HG02884 (cell line): ENCODE data around the gene H2AZ2.
"Not testable (repeated sequence)": the region's sequence is repeated elsewhere in the genome, so short reads cannot be mapped to it uniquely, and the experiment has no call there.

ENCODE experiments used
- ATAC-seq: cut with Tn5 transposase; IDR thresholded peaks from one replicate; pipeline ENCODE4 v1.9.1; 2021; ENCODE audit warnings: mild to moderate bottlenecking, moderate library complexity; ENCODE audit not compliant: unreplicated experiment

Gene H2AZ2

DNA sequence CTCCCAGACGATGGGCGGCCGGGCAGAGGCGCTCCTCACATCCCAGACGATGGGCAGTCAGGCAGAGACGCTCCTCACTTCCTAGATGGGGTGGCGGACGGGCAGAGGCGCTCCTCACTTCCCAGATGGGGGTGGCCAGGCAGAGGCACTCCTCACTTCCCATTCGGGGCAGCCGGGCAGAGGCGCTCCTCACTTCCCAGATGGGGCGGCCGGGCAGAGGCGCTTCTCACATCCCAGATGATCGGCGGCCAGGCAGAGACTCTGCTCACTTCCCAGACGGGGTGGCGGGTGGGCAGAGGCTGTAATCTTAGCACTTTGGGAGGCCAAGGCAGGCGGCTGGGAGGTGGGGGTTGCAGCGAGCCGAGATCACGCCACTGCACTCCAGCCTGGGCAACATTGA lies 24.0 kb upstream of the H2AZ2 start:
- not testable (repeated sequence) for ATAC-seq

DNA sequence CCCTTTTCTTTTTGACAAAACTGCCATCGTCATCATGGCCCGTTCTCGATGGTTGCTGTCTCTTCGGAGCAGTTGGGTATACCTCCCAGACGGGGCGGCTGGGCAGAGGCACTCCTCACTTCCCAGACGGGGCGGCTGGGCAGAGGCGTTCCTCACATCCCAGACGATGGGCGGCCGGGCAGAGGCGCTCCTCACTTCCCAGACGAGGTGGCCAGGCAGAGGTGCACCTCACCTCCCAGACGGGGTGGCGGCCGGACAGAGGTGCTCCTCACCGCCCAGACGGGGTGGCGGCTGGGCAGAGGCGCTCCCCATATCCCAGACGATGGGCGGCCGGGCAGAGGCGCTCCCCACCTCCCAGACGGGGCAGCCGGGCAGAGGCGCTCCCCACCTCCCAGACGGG lies 22.9 kb upstream of the H2AZ2 start:
- not testable (repeated sequence) for ATAC-seq

DNA sequence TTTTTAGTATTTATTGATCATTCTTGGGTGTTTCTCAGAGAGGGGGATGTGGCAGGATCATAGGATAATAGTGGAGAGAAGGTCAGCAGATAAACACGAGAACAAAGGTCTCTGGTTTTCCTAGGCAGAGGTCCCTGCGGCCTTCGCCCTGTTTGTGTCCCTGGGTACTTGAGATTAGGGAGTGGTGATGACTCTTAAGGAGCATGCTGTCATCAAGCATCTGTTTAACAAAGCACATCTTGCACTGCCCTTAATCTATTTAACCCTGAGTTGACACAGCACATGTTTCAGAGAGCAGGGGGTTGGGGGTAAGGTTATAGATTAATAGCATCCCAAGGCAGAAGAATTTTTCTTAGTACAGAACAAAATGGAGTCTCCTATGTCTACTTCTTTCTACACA lies 22.4 kb upstream of the H2AZ2 start:
- ATAC-seq = not testable (repeated sequence)

DNA sequence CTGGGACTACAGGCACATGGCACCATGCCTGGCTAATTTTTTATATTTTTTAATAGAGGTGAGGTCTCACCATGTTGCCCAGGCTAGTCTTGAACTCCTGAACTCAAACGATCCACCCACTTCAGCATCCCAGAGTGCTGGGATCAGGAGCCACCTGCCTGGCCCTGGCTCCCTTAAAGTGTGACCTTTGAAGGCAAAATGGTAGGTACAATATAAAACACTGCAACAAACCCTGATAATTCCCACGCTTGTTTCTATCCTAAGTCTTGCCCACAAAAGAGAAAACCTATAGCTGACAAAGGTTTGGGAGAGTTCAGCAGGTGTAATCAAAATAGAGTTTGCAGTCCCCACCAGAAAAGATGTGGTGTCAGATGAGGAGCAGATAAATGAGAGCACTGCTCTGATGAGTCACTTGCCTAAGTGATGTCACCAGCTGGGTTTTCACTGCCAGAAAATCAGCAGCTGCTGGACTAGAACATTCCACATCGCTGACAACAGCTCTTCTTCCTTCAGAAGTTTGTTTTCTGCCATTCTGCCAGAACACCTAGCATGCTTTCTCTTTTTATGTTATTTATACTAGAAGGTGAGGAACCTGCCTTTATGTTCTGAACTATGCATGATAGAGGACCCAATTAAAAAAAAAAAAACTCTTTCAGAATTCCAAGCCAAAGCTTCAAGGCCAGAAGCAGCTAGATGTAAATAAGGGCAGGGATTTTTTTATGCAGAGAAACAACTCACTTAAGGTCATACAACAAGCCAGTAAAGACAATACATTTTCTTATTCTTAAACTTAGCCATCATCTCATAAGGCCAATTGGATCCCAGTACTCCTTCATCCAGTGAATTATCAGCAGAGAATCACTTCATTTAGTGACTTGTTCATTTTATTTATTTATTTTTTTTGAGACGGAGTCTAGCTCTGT lies 19.4 kb upstream of the H2AZ2 start:
- no peak for ATAC-seq

DNA sequence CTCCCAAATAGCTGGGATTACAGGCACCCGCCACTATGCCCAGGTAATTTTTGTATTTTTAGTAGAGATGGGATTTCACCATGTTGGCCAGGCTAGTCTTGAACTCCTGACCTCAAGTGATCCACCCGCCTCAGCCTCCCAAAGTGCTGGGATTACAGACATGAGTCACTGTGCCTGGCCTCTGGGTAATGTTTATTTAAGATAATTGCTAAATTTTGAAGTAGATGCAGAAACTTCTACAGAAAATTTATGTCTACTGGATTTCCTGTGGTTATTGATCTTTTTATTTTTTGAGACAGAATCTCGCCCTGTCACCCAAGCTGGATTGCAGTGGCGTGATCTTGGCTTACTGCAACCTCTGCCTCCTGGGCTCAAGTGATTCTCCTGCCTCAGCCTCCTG lies 14.1 kb upstream of the H2AZ2 start:
- not testable (repeated sequence) for ATAC-seq

DNA sequence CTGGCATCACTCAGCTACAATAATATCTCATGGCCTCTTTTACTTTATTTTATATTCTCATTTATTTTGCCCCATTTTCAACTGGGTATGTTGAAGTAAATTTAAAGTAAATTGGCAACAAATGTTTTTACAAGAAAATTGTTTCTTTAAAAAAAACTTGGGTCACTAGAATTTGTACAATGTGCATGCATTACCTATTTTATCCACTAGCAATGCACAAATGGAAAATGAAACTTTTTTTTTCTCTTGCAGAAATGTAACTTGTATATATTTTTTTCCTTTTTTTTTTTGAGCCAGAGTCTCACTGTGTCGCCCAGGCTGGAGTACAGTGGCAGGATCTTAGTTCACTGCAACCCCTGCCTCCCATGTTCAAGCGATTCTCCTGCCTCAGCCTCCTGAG lies 10.3 kb upstream of the H2AZ2 start:
- no peak for ATAC-seq

DNA sequence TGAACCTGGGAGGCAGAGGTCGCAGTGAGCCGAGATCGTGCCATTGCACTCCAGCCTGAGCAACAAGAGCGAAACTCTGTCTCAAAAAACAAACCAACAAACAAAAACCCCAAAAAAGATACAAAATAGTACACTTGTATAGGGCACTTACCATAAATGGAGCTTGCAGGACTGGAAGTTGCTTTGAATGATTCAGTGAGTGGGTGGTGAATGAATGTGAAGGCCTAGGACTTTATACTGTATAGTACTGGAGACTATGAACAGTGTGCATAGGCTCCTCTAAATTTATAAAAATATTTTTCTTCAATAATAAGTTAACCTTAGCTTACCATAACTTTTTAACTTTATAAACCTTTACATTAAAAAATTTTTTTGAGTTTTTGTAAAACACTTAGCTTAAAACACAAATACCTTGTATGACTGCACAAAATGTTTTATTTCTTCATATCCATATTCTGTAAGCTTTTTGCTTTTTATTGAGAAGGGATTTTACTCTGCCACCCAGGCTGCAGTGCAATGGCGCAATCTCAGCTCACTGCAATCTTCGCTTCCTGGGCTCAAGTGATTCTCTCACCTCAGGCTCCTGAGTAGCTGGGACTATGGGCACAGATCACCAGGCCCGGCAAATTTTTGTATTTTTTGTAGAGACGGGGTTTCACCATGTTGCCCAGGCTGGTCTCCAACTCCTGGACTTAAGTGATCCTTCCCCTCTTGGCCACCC lies 6.9 kb upstream of the H2AZ2 start:
- ATAC-seq = no peak

DNA sequence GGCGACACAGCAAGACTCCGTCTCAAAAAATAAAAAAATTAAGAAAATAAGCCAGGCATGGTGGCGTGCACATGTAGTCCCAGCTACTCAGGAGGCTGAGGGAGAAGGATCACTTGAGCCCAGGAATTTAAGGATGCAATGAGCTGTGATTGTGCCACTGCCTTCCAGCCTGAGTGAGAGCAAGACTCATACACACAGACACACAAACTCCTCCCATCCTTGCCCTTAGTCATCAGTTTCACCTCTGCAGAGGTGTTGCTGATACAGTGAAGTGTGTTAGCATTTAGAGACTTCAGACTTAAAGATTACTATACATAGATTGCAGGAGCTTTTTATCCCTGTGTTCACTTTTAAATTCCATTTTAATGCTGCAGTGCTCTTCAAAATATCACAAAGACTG lies 5.5 kb upstream of the H2AZ2 start:
- ATAC-seq = no peak

DNA sequence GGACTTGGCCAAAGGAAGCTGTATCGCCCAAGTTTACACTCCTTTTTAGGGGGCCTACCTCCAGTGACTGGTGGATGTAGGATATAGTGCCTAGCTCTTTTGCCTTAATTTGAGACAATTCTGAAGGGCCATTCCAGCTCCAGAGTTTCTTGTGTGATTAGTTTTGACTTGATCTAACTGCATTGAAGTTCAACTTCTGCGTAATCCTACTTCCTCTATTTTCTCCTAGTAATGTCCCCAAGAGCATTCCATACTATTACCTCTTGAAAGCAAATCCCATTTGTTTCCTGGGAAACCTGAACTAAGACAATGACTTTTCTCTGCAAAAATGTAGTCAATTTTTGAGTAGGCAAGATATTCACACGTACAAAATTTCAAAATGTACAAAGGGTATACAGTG lies 4.7 kb upstream of the H2AZ2 start:
- ATAC-seq = no peak

DNA sequence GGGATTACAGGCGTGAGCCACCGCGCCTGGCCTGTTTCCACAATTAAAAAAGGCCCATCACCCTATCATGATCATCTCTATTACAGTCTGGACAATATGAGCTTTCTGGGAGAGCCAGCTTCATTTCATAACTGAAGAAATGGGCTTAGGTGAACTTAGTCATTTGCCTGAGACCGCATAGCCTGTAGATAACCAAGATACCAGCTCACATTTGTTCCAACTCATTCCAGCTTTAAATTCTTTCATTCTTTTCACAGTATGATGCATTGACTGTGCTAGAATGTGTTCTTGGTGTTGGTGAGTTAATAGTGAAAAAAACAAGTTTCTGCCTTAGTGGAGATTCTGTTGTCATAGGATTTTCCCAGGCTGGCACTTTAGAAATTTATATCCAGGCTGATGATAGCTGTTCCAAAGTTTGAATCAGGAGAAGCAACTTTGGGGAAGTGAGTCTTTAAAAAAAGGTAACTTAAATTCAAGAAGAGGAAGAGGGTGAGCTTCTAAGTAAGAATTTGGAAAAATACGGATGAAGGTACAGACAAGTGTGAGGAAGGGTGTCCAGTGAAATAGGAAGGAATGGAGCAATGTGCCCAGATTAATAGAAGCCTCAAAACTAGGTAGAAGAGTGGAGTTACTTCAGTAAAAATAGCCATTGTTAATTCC lies 2.1 kb upstream of the H2AZ2 start:
- ATAC-seq = no peak

DNA sequence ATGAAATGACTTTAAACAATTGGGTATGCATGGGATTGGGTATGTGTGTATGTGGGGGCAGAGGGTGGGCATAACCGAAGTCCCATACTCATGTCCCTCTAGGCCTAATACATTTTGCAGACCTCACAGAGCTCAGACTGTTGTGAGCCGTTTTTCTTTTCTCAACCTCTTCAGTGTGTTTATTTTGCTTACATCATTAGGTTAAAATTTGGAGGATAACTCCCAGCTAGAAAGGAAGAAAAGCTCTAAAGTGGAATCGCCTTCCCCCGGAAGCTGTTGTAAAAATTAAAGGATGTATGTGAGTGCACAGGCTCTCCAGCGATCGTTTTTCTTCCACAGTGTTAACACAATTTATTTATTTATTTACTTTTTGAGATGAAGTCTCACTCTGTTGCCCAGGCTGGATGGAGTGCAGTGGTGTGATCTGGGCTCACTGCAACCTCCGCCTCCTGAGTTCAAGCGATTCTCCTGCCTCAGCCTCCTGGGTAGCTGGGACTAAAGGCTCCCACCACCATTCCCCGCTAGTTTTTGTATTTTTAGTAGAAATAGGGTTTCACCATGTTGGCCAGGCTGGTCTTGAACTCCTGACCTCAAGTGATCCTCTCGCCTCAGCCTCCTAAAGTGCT lies 1.5 kb upstream of the H2AZ2 start:
- ATAC-seq = no peak

DNA sequence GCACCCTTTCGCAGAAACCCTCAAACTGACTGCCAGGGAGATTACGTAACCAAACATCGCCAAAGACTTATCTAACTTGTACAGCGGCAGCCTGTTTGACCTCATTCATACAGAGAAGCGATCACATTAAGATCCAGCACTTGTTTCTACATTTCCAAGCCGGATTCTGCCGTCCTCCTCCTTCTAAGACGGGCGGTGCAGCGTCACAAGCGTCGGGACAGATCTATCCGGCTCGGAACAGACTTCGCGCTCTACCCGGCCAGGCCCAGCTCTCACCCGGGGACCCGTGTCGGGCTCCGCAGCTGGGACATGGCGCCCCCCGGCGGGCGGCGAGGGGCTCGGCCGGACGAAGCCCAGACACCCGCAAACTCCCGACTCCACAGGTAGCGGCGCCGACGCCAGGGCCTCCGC lies 373 bp downstream of the H2AZ2 start:
- peak; percentile 52 for ATAC-seq

DNA sequence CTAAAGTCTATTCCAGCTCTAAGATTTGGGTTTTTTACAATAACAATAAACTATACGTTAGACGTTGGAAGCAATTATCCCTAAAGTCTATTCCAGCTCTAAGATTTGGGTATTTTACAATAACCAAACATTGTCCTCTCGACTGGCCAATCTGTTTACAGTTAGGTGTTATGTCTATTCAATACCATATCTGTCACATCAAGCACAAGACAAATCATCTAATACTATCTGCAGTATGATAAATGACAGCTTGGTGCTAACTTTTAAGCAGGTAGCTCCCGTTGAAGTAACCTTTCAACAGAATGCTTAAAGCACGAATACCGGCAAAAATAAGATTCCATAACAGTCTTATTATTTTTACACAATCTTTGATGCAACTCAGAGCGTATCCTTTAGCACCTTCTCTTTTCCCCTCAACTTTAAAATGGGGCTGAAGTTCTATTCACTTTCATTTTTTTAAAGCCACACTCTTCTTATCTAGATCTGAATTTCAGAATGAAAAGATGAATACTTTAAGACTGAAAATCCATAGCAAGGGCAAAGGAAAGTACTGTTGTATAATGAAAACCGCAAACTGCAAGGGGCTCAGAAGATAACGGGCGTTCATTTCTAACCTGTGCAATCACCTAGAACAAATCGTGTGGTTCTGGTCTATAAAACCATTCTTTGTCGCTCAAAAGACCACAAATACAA lies 925 bp downstream of the H2AZ2 start:
- ATAC-seq = no peak

DNA sequence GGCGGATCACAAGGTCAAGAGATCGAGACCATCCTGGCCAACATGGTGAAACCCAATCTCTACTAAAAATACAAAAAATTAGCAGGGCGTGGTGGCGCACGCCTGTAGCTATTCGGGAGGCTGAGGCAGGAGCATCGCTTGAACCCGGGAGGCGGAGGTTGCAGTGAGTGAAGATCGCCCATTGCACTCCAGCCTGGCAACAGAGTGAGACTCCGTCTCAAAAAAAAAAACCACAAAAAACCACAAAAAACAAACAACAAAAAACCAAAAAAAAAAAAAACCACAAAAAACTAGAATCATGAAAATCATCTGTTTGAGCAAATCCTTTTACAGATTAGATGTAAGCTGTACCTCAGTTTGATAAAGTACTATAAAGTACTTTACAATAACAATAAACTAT lies 1.5 kb downstream of the H2AZ2 start:
- not testable (repeated sequence) for ATAC-seq

DNA sequence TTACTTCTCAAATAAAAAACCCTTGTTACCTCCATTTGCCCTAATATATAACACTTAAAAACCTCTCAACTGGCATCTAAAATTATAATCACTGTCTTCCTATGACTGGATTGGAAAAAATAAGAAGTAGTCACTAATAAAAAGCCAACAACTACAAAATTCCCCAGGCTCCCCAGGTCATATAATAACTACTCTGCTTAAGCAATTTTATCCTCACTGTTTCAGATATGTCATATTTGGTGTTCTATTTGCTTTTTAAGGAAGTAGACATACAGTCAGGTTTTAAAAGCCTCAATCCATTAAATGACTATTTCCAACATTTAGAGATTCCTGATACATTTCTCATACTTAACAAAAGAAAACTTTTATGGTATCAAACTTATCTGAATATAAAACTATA lies 2.4 kb downstream of the H2AZ2 start:
- no peak for ATAC-seq

DNA sequence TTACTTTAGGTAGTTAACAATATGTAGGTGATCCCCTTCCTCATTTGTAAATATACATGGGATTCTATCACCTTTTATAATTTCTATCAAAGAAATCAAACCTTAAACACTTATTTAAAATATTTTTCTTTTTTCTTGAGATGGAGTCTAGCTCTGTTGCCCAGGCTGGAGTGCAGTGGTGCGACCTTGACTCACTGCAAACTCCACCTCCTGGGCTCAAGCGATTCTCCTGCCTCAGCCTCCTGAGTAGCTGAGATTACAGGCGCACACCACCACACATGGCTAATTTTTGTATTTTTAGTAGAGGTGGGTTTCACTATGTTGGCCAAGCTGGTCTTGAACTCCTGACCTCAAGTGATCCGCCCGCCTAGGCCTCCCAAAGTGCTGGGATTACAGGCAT lies 4.4 kb downstream of the H2AZ2 start:
- not testable (repeated sequence) for ATAC-seq

DNA sequence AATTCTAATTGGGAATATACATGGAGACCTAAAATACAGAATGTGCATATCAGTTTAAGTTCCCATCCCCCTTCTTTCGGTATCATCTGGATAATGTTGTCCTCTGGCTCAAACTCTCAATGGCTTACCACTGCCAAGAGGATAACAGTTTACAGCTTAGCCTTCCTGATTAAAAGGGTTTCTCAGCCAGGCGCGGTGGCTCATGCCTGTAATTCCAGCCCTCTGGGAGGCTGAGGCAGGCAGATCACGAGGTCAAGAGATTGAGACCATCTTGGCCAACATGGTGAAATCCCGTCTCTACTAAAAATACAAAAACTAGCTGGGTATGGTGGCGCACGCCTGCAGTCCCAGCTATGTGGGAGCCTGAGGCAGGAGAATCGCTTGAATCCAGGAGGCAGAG lies 5.2 kb downstream of the H2AZ2 start:
- ATAC-seq = not testable (repeated sequence)

DNA sequence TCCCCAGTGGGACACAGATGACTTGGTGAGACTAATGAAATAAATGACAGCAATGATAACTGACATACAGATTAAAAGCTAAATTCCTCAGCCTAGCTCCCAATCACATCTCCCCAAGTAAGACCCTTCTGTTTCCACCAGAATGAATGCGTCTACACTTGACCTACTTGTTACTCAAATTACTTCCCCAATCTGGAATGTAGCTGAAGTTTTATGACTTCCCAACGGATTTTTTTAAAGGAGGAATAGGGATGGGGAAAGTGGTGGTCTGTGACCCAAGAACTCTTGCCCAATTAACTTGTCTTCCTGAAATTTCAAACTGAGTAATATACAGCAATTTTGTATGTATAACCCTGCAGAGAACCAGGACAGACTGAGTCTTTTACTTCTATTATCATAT lies 9.1 kb downstream of the H2AZ2 start:
- no peak for ATAC-seq

DNA sequence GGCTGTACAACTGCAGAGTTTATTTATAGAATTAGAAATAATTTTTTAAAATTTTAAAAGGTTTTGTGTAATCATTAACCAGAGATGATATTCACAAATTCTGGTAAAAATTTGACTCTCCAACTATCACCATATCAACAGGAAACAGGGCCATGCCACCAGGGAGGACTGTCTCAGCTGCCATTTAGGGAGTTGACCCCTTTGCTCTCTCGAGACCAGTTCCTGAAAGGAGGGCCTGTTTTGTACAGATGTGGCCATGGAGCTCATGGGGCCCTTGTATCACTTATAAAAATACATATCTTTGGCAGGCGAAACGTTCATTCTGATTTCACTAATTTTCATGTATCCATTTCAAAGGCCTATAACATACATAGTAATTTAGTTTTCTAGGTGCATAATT lies 20.3 kb downstream of the H2AZ2 start:
- no peak for ATAC-seq

DNA sequence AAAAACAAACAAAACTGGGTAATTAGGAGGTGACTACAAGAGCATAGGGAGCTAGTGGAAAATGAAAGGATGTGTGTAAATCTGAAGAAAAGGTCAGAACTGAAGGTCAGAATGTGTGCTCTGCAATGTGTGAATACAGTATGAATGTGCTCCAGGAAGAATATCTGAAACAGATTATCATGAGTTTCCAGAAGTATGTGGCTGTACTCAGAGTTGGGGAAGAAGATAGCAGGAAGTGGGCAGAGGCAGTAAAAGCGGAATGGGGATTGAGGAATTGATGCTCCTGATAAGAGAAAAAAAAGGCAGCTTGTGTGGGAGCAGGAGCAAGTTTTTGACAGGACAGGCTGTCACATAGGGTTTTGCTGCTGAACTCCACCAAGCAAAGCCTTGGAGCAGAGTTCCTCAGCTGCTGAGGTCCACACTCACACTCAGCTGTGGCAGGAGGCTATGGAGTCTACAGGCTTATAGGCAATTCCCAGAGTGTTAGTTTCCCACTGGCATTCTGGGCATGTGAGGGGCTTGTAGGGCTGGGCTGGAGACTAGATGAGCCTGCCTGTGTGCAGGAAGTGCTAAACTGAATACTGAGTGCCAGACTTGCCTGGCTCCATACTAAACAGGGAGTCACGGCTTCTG lies 22.9 kb downstream of the H2AZ2 start:
- no peak for ATAC-seq
